ENCODE results near the gene KCNQ1. TPM values are rescaled to one million over a fixed set of nuclear protein-coding genes. Genes with fewer than 3 reads are reported as not detected.

The KCNQ1 gene
- total RNA-seq, 3 donors from 2014 or later (not counting 1 experiment from before 2014, with no cell fraction given): 1.9 to 7.8 (median 3.3) TPM

DNA sequence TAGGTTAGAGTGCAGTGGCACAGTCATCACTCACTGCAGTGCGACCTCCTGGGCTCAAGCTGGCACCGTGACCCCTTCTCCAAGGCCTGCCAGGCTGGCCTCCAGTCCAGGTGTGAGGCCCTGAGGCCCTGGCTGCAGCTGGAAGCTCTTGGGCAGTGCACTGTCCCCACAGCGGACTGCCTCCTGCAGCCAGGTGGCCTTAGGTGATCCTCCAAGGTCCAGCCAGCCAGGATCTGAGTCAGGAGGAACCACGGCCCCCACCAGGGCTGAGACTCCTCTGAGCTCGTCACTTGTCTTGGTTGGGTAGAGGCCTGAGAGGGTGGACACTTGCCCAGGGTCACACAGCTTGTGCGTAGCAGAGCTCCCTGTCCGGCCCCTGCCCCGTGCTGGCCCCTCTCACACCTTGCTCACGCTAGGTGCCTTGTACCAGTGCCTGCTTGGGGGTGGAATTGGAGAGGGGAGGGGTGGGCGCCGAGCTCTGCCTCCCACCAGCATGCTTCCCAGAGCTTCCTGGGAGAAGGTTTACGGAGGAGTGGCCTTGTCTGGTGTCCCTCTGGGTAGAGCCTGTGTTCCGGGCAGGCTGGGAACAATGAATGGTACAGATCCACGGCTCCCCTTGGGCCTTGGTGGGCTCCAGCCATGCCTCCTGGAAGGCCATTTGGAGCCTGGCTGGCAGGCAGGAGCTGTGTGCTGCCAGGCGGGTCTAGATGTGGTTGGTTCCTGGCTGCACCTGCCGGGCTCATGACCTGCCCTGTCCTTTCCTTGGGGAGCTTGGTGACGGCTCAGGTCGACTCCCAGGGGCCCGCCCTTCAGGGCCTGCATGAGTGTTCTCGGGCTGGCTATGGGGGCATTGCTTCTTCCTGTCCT lies 20.6 kb downstream of the KCNQ1 start:
- no peaks in the 10 kb centered on the region for H3K9me3 Mint-ChIP-seq
- Histone ChIP-seq H3K27me3 (ENCODE audit: control insufficient read depth, insufficient read depth, low read length) (peaks cover 10% of the 10 kb centered on the region), H3K27ac (ENCODE audit: low read length) (no peak overlapping the region), H3K9me3 (ENCODE audit: control insufficient read depth, insufficient read depth, low read length) (no peaks in the 10 kb centered on the region), H3K4me3 (ENCODE audit: low read length) (no peak overlapping the region), H3K4me1 (ENCODE audit: control insufficient read depth, insufficient read depth, low read length) (peaks cover 43% of the 10 kb centered on the region), H3K36me3 (ENCODE audit: control insufficient read depth, insufficient read depth, low read length) (no peaks in the 10 kb centered on the region)
- ATAC-seq (no peak), DNase-seq (no peak)
- H3K27ac Mint-ChIP-seq: no peak overlapping the region
- intact Hi-C loops (cut with micrococcal nuclease): loop anchor here (5.0 kb wide), 1 partner anchor 33 kb away; no protein-coding TSS in a partner anchor
- peaks cover 19 to 29% of the 10 kb centered on the region in 2 donors for H3K4me1 Mint-ChIP-seq
- TF ChIP-seq CTCF (IDR thresholded peaks at IDR 0.05): no peak
- 94% methylated on average over 20 of the region's 20 CpGs for WGBS (ENCODE audit: insufficient coverage)
- no peak overlapping the region for H3K4me3 Mint-ChIP-seq
- H3K27me3 Mint-ChIP-seq (ENCODE audit: low read depth in 2 of 2): peaks cover 25 to 33% of the 10 kb centered on the region in 2 donors
- H3K36me3 Mint-ChIP-seq: no peaks in the 10 kb centered on the region

DNA sequence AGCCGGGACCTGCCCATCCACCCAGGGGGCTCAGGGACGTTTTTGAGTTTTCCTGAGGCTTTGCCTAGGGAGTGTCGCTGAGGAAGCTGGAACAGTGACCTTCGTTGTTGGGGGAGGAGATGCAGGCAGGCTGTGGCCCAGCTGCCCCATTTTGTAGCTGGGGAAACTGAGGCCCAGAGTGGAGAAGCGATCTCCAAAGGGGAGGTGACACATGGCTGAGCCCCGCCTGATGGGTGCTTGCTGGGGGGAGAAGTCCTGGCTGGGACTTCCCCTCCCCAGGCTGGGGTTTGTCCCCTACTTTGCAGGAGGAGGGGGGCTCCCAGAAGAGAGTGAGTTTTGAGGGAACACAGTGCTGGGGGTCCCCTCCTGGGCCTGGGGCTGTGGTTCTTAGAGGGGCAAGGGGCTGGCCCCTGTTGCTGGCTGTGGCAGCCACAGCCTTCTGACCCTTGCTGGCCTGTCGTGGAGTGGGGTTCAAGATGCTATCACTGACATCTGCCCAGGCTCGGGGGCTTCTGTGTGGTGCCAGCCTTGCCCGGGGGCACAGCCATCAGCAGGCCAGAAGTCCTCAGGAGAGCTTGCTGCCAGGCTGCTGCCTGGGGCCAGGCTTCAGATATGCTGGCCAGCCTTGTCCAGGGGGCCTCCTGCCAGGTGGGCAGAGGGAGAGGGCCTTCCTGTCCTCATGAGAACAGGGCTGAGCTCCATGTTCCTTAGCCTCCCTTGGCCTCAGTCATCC lies 21.4 kb downstream of the KCNQ1 start:
- Mint-ChIP-seq H3K27ac (no peak overlapping the region), H3K36me3 (no peaks in the 10 kb centered on the region), H3K9me3 (no peaks in the 10 kb centered on the region), H3K27me3 (ENCODE audit: low read depth in 2 of 2) (peaks cover 26 to 32% of the 10 kb centered on the region in 2 donors), H3K4me1 (peaks cover 19 to 29% of the 10 kb centered on the region in 2 donors), H3K4me3 (no peak overlapping the region)
- H3K4me3 ChIP-seq (ENCODE audit: low read length): no peak overlapping the region
- peaks cover 10% of the 10 kb centered on the region for H3K27me3 ChIP-seq (ENCODE audit: control insufficient read depth, insufficient read depth, low read length)
- intact Hi-C loops (cut with micrococcal nuclease): loop anchor here (5.0 kb wide), 1 partner anchor 34 kb away; no protein-coding TSS in a partner anchor
- no peak for TF ChIP-seq CTCF (IDR thresholded peaks at IDR 0.05)
- H3K27ac ChIP-seq (ENCODE audit: low read length): no peak overlapping the region
- WGBS (ENCODE audit: insufficient coverage): 87% methylated on average over 9 of the region's 9 CpGs
- no peaks in the 10 kb centered on the region for H3K36me3 ChIP-seq (ENCODE audit: control insufficient read depth, insufficient read depth, low read length)
- no peak for ATAC-seq
- H3K9me3 ChIP-seq (ENCODE audit: control insufficient read depth, insufficient read depth, low read length): no peaks in the 10 kb centered on the region
- no peak for DNase-seq
- peaks cover 43% of the 10 kb centered on the region for H3K4me1 ChIP-seq (ENCODE audit: control insufficient read depth, insufficient read depth, low read length)

- Mint-ChIP-seq H3K36me3 (no peaks in the 10 kb centered on the region), H3K4me1 (peaks cover 19 to 36% of the 10 kb centered on the region in 2 donors), H3K27me3 (ENCODE audit: low read depth in 2 of 2) (peaks cover 26 to 39% of the 10 kb centered on the region in 2 donors), H3K4me3 (peak overlapping the region; percentile 49), H3K27ac (no peak overlapping the region), H3K9me3 (no peaks in the 10 kb centered on the region)
- Histone ChIP-seq H3K9me3 (ENCODE audit: control insufficient read depth, insufficient read depth, low read length) (no peaks in the 10 kb centered on the region), H3K36me3 (ENCODE audit: control insufficient read depth, insufficient read depth, low read length) (no peaks in the 10 kb centered on the region), H3K27me3 (ENCODE audit: control insufficient read depth, insufficient read depth, low read length) (peaks cover 10% of the 10 kb centered on the region), H3K27ac (ENCODE audit: low read length) (no peak overlapping the region), H3K4me3 (ENCODE audit: low read length) (no peak overlapping the region), H3K4me1 (ENCODE audit: control insufficient read depth, insufficient read depth, low read length) (peaks cover 43% of the 10 kb centered on the region)
- TF ChIP-seq CTCF (IDR thresholded peaks at IDR 0.05): no peak
- intact Hi-C loops (cut with micrococcal nuclease): loop anchor here (5.0 kb wide), 1 partner anchor 35 kb away; no protein-coding TSS in a partner anchor
- DNase-seq (peak; percentile 51 to 84), ATAC-seq (peak; percentile 91 to 99 (median 96))
- WGBS (ENCODE audit: insufficient coverage): 27% methylated on average over 16 of the region's 16 CpGs
Measured at GRCh38 chr11:2466869-2467694, 22.3 kb downstream of the KCNQ1 start.
